Heart left ventricle (tissue), 13 donors: ENCODE measurements around the gene ANAPC2.

ENCODE experiments used
- POLR2A ChIP-seq, 2 donors: fragments of 450-650 bp; IDR thresholded peaks; one replicate each; pipeline ENCODE4 v1.6.1; 2017; ENCODE audit warnings: antibody characterized with exemption in 2 of 2, mild to moderate bottlenecking in 2 of 2, moderate library complexity in 2 of 2
- TF ChIP-seq, protein P1 (sequence below), 12 donors: fragments of 200-600 bp; sonication (generic) in 4 of 12; IDR thresholded peaks; one replicate each; pipeline versions ENCODE4 v1.5.0 to v1.8.0; 2018 to 2022; ENCODE audit warnings: antibody characterized with exemption in 12 of 12, mild to moderate bottlenecking in 5 of 12
- donor health status: ischemic (EF 13 %, LVEDD 7.1; RV severe dilation, severe dysfunction).
- donor health status: DM: no; HTN: yes; CAD: no.
- donor health status: DM: no; HTN: no; CAD: no.
- donor health status: ischemic (EF 25% LVEDD 6.9; RV normal size, moderate dysfunction).
- donor health status: ischemic (EF 25% LVEDD 5.7; RV mildly dilated, moderate dysfunction).
- donor health status: ischemic (EF 35%, LVEDD 5.7; RV mildly dilated, moderate dysfunction).
- donor health status: nonischemic (EF 11% LVEDD 7.7; RV severe dilation, severe dysfunction).
- donor health status: DM: yes; HTN: yes; CAD: no.
- donor health status: PGD.
- donor health status: ischemic (EF 29% LVEDD 5.4; RV normal size, mild dysfunction).
- donor health status: nonischemic (EF 23%, LVEDD 6.1; RV moderate dilation, normal function).

GRCh38 chr9:137128158-137128861 lies 60.0 kb downstream of the ANAPC2 start:
- TF ChIP-seq, protein P1, sequence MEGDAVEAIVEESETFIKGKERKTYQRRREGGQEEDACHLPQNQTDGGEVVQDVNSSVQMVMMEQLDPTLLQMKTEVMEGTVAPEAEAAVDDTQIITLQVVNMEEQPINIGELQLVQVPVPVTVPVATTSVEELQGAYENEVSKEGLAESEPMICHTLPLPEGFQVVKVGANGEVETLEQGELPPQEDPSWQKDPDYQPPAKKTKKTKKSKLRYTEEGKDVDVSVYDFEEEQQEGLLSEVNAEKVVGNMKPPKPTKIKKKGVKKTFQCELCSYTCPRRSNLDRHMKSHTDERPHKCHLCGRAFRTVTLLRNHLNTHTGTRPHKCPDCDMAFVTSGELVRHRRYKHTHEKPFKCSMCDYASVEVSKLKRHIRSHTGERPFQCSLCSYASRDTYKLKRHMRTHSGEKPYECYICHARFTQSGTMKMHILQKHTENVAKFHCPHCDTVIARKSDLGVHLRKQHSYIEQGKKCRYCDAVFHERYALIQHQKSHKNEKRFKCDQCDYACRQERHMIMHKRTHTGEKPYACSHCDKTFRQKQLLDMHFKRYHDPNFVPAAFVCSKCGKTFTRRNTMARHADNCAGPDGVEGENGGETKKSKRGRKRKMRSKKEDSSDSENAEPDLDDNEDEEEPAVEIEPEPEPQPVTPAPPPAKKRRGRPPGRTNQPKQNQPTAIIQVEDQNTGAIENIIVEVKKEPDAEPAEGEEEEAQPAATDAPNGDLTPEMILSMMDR (IDR thresholded peaks at IDR 0.05), result no peak
- no peak for TF ChIP-seq POLR2A (IDR thresholded peaks at IDR 0.05)
